Stimulated activated CD8-positive, alpha-beta memory T cell treated with anti-CD3 and anti-CD28 coated beads, Interleukin-4, amount 100 ng/mL, for 48 hours (primary cell): Measurements from ENCODE around the gene ERC1.
"Not testable (repeated sequence)": the region's sequence is repeated elsewhere in the genome, so short reads cannot be mapped to it uniquely, and the experiment has no call there.

Source experiments
- DNase-seq: peaks from one replicate; pipeline ENCODE4 v3.0.0-alpha.2; 2020

ERC1 gene

DNA sequence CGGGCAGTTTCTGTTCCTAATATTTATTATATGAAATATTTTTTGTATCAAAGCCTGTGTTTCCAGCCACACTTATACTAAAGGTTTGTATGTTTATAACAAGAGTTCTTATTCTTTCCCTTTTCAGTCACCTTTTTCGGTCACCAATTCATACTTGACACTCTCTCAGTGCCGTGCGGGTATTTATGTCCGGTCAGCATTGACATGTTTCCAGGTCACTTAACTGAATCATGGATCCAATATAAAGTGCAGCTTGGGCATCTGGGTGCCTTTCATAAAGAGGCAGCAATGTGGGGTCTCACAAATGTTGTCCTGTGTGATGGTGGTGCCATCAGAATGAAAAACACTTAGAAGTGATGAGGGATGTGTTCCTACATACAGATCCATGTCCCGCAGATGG, 141.3 kb downstream of the ERC1 start:
- no peak for DNase-seq

DNA sequence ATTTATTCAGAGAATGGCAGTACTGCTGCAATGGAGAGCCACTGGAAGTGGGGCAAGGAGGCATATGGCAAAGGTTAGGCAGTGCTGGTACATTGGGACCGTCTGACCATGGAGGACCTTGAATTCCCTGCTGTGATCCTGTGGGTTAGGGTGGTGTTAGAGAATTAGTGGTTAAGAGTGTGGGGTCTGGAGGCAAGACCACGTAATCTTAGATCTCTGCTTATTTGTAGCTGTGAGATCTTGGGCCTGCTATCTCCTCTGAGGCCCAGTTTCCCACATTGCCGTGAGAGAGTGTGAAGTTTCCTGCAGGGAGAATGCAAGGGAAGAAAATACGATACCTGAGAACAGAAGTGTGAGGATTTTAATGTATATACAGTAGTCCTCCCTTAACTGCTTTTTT, 147.7 kb downstream of the ERC1 start:
- no peak for DNase-seq

DNA sequence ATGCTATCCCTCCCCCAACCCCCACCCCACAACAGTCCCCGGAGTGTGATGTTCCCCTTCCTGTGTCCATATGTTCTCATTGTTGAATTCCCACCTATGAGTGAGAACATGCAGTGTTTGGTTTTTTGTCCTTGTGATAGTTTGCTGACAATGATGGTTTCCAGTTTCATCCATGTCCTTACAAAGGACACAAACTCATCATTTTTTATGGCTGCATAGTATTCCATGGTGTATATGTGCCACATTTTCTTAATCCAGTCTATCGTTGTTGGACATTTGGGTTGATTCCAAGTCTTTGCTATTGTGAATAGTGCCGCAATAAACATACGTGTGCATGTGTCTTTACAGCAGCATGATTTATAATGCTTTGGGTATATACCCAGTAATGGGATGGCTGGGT, 155.7 kb downstream of the ERC1 start:
- DNase-seq = not testable (repeated sequence)

DNA sequence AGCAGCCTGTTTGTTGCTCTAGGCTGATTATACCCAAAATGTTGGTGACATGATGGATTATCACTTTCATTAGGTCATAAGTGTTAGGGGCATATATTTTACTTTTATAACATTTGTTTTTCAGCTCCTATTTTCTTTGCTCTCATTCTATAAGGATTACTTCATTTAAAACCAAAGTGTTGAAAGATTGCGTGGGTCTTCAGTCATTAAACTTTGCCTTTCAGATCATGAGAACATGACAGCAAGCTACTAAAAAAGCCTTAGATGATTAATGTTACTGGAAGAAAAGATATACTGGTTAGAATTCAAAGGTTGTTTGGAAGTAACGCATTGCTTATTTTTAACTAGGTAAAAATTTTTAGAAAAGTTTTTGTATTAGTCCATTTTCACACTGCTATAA, 156.8 kb downstream of the ERC1 start:
- no peak for DNase-seq

DNA sequence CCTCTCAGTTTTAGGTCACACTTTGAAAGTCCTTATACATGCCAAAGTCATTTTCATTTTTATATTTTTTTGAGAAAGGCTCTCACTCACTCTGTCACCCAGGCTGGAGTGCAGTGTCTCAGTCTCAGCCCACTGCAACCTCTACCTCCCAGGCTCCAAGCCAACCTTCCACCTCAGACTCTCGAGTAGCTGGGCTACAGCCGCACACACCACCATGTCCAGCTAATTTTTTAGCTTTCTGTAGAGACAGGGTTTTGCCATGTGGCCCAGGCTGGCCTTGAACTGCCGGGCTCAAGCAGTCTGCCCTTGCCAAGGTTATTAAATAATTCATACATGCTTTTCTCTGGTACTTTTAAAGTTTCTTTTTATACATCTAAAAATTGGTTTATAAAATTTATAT, 166.0 kb downstream of the ERC1 start:
- DNase-seq = no peak

DNA sequence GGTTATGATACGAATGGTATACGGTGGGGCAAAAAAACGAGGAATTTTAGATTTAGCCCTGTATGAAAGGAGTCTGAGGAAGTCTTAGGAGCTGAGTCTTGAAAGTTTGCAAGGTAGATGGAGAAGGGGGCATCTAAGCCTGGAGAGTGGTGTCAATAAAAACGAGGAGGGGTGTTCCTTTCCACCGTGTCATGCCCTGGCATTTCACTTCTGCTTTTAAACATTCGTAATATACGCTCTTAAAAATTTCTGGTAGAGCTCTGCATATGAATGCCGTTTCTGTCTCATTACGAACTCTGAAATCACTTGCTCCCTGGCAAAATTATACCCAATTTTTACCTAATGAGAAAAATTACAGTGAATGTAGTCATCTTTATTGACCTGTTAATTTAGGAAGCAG, 170.2 kb downstream of the ERC1 start:
- DNase-seq = no peak

DNA sequence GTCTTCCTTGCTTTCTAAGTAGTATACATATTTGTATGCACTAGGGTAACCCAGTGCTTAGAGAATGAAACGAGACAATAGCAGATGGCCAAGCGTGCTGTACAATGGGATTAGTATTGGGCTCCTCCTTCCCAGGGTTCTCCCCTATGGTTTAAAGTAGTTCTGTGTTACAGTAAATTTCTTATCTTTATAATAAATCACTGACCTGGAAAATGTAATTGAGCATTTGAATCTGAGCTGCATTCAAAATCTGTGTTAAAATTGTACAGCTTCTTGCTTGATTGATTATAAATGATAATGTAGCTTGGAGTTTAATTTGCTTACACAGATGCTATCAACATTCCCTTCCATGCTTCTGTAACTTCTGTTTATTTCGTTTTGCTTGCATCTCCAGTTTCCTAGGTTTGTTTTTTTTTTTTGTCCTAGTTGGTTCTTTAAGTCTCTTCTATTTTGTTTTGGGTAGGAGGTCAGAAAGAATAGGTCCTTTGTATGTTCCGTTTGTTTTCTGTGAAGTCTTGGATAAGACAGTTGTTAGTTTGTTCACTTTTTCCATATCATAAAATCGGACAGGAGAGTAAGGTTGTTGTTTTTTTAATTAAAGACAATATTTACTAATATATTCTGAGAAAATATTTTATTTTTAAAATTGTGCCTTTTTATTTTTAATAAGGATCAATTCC, 171.2 kb downstream of the ERC1 start:
- DNase-seq = no peak

DNA sequence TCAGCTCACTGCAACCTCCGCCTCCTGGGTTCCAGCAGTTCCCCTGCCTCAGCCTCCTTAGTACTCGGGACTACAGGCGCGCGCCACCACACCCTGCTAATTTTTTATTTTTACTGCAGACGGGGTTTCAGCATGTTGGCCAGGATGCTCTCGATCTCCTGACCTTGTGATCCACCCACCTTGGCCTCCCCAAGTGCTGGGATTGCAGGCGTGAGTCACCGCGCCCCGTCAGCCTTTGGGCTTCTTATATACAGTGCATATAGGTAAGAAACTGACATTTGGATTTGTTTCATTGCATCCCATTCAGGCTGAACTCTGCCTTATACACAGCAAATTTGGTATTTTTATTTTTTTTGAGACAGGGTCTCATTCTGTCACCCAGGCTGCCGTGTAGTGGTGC, 176.8 kb downstream of the ERC1 start:
- no peak for DNase-seq

DNA sequence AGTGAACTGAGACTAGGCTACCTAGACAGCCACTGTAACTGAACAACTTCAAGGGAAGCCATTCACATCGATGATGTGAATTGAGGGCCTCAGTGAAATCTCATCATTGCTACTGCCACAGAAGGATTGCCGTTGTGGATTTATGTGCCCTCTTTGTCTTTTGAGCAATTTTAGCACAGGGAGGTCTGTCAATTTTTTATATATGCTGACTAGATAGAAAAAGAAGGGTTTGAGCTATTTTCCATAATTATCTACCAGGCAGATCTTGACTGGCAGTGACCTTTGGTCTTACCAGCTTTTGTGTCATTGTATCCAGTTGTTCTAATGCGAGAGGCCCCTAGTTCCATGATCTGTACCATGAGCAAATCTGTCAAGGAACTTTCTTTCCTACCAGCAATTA, 179.4 kb downstream of the ERC1 start:
- no peak for DNase-seq

DNA sequence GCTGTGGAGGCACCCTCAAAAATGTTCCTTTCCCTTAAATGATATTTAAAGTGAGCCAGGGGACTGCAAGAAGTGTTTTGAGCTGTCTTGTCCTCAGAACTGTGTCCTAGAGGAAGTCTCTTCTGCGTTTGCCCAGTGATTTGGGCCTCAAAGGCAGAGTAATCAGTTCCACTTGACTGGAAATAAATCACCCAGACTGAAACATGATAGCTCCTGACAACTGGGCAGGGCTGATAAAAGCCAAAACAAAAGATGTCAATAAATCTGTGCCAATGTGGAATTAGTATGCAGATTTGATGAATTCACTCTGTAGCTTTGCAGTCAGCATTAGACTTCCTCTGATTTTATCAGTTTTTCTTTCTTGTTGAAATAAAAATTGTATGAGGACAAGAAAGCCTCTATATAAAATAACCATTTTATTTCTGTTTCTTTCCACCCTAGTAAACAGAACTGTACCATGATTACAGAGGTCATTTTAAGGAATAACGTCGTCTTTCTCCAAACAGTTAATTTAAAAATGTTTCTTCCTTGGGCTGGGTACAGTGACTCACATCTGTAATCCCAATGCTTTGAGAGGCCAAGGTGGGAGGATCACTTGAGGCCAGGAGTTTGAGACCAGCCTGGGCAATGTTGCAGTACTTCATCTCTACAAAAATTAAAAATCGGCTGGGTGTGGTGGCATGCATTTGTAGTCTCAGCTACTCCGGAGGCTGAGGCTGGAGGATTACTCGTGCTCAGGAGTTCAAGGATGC, 180.8 kb downstream of the ERC1 start:
- no peak for DNase-seq

DNA sequence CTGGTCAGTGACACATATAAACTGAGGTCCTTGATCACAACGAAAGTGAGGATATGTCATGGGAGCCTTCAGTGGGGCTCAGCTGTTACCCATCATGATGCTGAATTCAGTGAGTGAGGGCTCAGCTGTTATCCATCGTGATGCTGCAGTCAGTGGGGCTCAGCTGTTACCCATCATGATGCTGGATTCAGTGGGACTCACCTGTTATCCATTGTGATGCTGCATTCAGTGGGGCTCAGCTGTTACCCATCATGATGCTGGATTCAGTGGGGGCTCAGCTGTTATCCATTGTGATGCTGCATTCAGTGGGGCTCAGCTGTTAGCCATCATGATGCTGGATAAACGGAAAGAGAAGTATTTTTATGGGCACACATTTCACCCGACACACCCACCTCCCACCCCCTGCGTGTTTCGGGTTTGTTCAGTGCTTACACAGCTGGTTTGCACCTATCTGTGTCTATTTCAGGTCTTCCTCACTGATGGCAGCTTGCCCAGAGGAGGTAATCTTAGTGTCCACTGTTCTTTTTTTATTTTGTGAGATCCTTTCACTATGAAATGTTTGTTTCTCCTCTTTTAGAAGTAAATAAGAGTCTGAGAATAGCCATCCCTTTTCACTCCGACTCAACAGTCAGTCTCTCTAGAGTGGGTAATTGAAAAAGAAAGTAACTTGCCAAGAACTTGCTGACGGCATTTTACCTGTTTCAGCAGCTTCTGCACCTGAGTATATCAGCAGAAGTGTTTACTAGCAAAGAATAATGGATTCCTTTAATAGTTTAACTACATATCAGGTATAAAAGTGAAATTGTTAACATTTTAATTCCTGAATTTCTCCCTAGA, 183.0 kb downstream of the ERC1 start:
- no peak for DNase-seq

DNA sequence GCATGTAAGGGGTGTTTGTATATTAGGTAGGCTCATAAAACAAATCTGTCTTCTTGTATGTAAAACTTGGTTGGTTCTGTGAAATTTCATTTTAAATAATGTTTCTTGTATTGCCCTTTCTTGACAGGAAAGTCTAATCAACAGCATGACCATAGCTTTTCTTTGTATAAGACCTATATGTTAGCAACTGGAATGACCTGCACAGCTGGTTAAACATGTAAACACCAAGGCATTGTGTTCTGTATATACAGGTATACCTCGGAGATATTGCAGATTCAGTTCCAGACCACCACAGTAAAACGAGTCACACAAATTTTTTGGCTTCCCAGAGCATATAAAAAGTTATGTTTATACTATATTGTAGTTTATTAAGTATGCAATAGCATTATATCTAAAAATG, 183.6 kb downstream of the ERC1 start:
- DNase-seq = no peak

DNA sequence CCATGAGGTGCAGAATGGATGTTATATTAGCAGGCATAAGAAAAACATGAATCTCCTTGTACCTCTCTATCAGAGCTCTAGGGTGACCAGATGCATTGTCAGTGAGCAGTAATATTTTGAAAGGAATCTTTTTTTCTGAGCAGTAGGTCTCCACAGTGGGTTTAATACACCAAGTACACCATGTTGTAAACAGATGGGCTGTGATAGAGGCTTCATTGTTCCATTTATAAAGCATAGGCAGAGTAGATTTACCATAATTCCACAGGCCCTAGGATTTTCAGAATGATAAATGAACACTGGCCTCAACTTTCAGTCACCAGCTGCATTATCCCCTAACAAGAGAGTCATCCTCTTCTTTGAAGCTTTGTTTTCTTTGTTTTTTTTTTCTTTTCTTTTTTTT, 185.2 kb downstream of the ERC1 start:
- DNase-seq = no peak

DNA sequence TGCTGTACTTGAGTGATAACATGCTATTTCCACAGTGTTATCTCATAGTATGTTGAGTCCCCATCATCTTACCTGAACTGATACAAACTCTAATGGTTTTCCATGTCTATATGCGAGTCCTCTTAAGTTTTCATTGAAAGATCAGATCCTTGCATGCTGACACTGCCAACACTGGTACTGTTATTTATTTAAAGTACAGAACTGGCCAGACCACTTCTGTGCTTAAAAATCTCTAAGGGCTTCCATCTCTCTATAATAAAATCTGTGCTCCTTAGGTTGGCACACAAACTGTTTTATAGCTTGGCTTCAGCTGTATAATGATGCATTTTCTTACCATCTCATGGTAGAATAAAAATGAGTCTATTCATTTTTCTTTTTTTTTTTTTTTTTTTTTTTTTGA, 188.1 kb downstream of the ERC1 start:
- DNase-seq = no peak

DNA sequence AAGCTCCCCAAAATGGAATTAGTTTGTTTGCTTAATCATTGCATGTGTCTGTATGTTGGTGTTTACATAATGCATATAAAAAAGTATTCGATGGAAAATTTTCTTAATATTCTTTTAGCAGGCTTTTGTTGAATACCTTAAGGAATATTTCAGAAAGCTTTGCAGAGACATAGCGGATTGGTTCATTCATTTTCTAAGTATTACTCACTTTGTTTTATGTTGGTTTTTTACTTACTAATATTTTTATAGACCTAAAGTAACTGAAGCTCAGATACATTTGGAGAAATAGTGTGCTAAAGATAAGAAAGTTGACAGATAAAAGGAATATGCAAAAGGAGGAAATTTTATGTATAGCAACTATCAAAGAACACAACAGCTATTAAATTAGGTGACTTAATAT, 191.0 kb downstream of the ERC1 start:
- no peak for DNase-seq

DNA sequence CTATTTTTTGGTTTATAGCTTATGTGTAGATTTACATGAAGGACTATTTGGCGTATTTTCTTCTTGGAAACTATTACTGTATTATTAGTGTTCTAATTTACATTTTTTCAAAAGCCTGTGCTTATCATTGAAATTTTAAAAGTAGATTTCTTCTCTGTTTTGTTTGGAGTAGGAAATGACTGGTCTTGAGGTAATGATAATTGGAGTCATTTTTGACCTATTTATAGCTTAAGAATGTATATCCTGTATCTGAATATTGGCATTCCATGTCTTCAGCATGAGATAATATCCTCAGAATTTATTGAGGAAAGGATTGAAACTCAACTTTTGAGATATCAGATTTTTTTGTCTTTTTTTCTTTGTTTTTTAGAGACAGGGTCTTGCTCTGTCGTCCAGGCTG, 193.4 kb downstream of the ERC1 start:
- no peak for DNase-seq

DNA sequence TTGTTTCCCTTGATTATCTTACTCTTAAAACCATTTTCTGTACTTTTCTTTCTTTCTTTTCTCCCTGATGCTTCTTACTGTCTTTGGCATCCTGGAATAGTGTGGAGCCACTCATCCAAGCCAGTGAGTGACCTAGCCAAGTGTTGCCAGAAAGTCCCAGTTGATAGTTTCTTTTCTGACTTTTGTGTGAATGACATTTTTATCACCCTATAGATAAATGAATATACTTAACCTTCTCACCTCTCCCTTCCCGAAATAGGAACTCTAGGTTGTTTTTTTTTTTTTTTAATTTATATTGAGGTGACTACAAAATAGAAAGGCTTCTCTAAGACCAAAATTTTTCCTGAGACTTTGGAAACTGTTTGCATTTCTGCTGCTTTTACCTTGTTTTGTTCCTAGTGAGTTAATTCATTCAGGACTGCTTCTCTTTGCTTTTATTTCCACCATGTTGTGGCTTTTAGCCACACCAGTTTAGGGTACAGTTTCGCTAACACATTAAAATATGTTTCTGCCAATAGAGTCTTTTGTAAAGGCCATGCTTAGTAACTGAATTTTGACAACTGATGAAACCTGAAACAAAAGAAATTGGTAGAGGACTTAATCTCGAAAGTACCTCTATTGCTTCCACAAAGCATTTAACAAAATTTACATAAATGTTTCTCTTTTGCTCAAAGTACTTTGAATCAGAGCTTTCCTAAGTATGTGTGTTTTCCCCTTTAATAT, 194.6 kb downstream of the ERC1 start:
- DNase-seq = no peak

DNA sequence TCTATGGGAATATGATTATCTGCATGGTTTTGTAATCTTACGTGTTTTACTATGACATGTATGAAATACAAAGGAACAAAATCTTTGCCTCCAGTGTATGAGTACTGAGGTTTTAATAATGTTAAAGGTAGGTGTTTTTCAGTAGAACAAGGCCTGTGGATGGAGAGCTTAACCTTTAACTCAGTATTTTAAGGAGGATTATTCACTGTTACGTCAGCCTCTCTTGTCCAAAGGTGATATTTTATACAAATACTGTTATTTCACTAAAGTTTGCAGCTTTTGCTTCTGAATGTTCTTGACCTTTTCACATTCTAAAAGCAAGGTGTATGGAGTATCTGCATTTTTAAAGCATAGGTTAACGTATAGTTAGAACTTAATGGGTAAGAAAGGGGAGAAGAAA, 195.3 kb downstream of the ERC1 start:
- DNase-seq = no peak

DNA sequence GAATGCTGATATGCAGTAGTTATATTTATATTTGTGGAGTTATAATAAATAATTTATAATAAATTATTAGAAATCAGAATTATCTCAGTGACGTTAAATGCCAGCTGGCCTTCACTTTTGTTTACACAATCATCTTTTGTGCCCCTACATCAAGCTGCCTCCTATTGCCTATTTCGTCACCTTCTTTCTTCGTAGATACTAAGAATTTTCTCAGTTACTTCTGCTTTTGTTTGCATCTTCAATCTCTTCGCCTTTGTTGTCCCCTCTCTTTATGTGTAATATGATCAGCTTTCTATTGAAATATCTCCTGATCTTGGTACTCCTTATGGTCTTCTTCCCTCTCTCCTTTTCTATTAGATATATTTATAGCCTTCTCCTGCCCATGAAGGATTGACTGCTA, 197.0 kb downstream of the ERC1 start:
- no peak for DNase-seq

DNA sequence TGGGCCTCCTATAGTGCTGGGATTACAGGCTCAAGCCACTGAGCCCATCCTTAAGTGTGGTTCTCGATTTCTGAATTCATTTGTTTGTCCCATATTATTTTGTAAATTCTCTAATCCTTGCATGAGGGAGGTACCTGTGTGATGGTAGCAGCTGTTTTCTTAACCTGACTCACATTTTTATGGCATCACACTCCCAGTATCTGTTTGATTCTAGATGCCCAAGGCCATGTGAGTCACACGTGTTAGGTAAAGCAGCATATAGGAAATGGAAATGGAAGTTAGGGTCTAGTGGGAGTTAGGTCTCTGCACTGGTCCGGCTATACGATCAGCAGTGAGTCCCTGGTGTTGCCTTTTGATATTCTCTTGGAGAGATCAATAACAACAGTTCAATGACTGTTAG, 198.1 kb downstream of the ERC1 start:
- DNase-seq = no peak

DNA sequence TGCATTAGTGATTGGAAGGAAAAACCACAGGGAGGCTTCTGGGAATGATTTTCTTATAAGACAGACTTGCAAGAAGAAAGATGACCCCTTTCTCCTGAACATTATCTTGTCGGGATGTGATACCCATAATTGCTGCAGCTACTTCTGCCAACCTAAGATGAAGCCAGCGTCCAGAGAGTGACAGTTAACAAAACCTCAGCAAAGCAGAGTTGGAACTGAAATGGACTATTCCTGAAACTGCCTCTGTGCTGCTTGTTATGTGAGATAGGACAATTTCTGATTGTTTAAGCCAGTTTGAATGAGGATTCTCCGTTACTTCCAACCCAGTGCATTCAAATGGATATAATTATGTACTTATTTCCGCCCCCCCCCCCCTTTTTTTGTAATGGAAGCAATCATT, 204.5 kb downstream of the ERC1 start:
- DNase-seq = no peak

DNA sequence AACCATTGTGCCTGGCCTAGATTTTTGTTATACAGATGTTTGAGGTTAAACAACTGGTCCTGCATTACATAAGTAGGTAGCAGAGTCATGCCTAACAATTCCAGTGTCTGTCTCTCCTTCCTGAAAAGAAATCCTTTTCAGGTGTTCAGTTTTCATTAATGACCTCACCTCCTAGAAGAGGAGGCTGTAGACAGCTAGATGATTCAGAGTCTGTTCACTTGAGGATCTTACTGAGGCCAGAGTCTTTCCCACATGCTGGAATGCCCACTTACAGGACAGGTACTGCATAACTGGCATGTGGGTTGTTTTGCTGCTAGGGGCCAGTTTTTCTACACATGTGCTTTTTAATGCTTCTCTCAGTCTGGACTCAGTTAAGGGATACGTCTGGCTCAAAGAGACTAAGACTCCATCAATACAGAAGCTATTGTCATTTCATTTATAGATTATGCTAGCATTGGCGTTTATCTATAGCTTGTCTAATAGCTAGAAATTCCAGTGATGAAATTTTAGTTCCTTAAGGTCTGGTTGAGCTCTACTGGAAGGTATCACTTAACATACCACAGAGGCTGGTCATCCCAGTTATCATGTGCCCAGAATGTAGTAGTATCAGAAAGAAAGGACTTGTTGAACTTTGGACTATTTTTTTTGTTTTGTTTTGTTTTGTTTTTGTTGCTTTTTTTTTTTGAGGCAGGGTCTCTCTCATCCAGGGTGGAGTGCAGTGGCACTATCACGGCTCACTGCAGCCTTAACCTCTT, 206.4 kb downstream of the ERC1 start:
- no peak for DNase-seq

DNA sequence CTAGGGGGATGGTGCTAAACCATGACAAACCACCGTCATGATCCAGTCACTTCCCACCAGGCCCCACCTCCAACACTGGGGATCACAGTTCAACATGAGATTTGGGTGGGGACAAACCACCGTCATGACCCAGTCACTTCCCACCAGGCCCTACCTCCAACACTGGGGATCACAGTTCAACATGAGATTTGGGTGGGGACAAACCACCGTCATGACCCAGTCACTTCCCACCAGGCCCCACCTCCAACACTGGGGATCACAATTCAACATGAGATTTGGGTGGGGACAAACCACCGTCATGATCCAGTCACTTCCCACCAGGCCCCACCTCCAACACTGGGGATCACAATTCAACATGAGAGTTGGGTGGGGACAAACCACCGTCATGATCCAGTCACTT, 207.8 kb downstream of the ERC1 start:
- not testable (repeated sequence) for DNase-seq
